Stimulated activated CD8-positive, alpha-beta memory T cell treated with anti-CD3 and anti-CD28 coated beads, Interleukin-4, amount 100 ng/mL, for 48 hours (primary cell): ENCODE measurements around the gene ACSL1.
"Not testable (repeated sequence)": the region's sequence is repeated elsewhere in the genome, so short reads cannot be mapped to it uniquely, and the experiment has no call there.

Experiments
- DNase-seq: peaks from one replicate; pipeline ENCODE4 v3.0.0-alpha.2; 2020

The ACSL1 gene

DNA sequence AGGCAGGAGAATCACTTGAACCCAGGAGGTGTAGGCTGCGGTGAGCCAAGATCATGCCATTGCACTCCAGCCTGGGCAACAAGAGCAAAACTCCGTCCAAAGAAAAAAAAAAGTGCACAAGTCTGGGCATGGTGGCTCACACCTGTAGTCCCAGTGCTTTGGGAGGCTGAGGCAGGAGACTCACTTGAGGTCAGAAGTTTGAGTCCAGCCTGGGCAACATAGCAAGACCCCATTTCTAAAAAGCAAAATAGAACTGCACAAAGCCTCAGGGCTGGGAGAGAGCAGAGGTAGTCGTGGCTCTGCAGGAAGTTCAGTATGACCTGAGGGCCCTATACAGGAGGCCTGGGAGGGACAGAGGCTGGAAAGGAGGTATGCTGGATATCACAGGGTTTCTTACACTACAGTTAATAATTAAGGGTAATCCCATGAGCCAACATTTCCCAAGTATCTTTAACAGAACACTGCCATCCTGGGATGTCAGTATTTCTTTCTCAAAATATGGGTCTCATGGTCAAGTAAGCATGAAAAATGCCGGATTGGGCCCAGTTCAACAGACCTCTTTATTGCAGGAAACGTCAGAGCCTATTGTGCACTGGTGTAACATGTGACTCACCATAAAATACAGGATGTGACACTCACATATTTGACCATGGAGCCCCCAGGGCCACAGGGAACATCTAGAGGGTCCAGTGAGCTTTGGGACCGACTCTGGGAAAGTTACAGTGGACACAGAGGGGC lies 37.8 kb downstream of the ACSL1 start:
- no peak for DNase-seq

DNA sequence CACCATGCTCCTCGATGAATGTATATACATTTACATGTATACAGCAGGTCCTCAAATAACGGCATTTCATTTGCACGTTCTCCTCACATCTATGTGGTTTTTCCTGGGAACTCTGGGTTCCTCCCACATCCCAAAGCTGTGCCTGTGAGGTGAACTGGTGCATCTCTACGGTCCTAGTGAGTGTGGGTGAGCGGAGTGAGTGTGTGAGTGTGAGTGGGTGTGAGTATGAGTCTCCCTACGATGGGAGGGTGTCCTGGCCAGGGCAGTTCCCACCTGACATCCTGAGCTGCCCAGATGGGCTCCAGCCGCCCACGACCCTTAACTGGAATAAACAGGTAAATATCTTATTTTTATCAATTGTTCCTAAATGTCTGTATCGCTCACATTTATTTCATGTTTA lies 40.0 kb downstream of the ACSL1 start:
- no peak for DNase-seq

DNA sequence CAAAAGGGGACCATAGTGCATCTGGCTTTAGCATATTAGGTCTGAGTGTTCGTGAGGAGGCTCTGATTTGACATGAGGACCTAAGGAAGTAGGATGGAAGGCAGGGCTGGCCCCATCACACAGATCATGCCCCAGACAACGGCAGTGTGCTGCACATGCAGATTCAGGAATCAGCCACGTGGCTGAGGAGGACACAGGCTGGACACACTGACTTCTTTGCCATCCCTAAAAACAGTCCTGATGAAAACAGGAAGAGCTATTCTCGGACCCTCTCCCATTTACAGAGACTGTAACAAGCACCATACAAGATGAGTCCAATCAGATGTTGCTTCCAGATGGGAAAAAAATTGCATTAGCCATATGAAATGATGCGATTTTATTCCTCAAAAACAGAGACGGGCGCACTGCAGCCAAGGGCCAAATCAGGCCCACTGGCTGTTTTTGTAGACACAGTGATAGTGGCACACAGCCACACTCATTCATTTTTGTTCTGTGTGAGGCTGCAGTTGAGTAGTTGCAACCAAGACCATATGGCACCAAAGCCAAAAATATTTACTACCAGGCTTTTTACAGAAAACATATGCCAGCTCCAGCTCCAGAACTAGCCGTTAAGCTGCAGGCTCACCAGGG lies 41.0 kb downstream of the ACSL1 start:
- DNase-seq = no peak

DNA sequence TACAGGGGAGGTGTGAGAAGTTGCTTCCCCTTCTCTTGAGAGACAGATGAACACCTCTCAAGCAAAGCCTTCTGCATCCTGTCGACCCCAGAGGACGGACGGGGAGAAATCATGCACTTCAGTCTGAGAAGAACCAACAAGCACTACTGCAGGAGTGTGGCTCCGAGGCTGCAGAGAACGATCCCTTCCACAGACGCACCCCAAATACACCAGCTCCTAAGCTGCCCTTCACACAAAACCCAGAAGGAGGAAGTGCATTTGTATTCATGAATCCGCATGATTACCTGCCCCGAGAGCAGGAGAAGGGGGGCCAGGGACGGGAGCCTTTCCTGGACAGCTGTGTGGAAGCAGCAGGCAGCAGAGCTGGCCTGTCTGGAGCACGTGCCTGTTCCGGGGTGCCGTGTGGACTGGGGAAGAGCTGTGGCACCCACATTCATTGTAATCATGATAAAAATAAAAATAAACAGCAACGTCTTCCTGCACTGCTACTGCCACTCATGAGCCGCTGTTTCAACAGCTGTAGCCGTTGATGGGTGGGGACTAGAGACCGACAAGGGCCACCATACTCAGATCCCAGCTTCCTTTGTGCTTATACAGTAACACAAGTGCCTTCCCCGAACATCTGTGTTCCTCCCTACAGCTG lies 42.9 kb downstream of the ACSL1 start:
- no peak for DNase-seq

DNA sequence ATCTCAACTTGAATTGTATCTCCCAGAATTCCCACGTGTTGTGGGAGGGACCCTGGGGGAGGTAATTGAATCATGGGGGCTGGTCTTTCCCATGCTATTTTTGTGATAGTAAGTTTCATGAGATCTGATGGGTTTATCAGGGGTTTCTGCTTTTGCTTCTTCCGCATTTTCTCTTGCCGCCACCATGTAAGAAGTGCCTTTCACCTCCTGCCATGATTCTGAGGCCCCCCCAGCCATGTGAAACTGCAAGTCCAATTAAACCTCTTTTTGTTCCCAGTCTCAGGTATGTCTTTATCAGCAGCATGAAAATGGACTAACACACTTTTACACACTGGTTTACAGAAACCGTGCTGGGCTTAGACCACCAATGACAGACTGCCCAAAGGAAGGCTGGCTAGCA lies 46.6 kb downstream of the ACSL1 start:
- DNase-seq = not testable (repeated sequence)

DNA sequence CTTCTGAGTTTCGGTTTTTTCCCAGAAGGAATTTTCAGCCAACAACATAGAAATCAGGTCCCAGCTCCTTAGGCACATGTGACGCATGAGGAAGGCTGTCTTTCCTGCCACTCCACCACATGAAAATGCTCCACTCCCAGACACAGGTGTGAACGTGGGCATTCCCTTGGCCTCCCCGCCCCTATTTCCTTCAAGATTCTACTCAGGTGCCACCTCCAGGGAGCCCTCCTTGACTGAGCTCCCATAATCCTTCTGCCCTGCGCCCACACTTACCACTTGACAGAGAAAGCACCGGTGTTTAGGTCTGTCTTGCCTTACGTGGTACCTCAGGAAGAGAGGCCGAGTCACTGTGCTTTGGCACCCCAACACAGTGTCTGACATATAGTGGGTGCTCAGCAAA lies 47.4 kb downstream of the ACSL1 start:
- no peak for DNase-seq

DNA sequence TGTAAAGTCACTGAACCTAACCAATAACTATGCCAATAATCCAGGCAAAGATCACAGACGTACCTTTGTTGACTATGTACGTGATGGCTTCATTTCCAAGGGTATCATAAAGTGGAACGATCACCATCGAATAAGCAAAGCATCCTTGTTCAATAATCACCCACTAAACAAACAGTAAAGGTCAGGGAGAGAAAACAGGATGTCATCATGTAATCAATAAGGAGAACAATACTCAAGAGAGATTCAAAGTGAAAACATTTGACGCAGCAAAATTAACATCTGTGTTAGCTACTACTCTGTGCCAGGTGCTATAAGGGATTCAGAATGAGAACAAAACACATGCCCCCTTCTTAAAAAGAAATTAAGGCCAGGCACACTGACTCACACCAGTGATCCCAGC lies 48.9 kb downstream of the ACSL1 start:
- no peak for DNase-seq

DNA sequence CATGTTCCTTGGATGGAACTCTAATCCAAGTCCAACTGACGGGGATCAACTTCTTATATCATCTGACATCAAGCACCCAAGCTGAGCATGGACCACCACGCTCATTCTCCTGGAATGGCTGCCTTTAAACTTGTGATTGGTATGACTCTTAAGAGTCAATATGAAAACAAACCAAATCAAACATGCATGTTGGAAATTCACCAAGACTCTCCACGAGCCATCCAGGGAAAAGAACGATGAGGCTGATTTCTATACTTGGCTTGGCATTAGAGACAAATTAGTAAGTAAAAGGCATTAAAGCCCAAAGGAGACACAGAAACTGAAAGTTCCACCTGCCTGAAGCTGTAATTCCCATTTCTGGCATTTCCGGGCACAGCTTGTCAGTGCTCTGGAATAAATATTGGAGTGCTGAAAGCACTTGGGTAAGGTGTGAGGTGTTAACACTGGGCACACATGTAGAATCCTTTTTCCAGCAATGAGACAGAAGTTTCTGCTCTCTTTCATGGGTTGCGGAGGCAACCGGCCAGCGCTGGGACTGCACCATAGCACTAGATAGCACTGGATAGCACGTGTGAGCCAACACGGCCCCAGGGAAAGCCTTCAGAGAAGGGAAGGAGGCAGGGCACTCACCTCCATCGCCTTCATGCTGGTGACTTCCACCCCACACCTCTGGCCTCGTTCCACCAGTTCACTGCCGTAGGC lies 49.8 kb downstream of the ACSL1 start:
- no peak for DNase-seq

DNA sequence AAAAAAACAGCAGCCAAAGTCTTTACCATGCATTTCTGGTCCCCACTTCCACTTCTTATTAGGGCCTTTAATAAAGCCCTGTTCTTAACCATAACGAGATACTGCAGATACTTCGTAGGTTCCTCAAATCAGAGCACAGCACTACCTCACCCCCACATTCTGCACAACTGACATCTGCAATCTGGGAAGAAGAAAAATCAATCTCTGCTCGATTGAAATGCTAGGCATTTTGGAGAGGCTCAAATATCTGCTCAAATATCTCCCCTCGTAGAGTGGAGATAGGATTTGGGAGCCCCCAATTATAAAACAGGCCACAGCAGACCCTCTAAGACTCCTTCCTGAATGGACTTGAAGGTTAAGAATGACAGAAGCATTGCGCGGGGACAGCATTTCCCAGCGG lies 51.6 kb downstream of the ACSL1 start:
- no peak for DNase-seq

DNA sequence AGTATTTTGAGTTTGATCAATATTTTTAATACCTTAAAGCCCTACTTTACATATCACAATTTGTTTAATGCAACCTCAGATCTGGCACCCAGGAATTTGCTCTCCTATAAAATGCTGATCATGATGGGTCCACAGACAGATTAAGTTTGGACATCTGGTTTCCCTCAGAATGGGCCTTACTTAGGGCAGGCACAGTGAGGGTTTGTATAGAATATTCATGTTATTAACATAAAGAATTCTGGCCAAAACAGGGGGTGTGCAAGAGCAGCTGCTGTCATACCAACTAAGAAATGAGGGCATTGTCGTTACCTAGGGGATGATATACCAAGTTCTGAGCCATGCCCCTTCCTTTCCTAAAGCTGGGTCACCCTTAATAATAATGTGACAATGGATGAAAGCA lies 54.4 kb downstream of the ACSL1 start:
- no peak for DNase-seq

DNA sequence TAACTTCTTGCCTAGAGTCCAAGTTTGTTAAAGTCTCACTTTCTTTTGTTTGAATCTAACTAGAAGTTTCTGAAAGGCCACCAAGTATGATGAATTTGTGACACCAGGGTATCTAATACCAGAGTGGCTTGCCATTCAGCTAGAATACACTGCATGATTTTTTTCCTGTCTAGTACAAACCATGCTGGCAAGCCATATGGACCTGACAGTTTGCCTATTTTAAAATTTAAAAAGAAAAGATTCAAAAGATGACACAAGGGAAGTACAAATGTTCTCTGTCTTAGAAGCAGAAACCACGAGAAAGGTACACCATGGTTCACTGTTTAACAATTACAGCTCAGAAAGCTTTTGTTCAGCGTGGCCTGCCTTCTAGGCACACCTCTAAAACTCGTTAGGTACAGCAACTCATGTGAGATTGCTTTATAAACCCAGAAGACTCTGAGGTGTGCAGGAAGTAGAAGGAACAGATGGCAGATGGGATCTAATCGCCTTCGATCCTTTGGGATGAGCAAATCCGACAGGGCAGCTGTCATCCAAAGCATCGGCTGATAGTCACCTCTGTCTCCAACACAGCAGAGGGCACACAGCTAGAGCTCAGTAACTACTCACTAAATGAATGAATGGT lies 56.5 kb downstream of the ACSL1 start:
- DNase-seq = no peak

DNA sequence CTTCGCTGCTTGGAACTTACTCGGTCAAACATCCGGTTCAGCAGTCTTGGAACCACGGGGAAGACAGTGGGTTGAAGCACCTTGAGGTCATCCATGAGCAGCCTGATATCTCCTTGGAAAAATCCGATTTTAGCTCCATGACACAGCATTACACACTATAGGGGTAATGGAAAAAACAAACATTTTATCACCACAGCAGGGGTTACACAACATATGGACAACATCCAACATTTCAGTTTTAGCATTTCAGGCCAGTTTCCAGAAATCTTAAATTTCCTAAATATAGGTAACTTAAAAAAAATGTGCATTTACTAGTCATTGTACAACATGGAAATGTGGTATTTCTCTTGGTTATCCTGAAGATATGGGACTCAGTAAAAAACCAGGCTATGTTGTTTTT lies 57.5 kb downstream of the ACSL1 start:
- no peak for DNase-seq

DNA sequence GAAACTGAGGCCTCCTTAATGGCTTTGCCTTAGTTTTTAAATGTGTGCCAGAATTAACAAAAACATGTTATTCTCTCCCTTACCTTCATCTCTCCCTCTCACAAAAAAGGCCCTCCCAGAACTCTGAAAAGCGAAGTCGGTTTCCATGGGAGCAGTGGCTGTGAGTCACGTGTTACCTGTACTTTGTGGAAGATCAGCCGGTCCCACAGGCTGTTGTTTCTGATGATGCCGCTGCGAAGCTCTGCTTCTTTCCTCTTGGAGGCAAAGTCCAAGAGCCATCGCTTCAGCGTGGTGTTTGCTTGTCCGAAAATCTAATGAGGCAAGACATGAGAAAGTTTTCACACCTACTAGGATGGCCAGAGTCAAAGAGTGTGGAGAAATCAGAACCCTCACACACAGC lies 59.3 kb downstream of the ACSL1 start:
- DNase-seq = no peak

DNA sequence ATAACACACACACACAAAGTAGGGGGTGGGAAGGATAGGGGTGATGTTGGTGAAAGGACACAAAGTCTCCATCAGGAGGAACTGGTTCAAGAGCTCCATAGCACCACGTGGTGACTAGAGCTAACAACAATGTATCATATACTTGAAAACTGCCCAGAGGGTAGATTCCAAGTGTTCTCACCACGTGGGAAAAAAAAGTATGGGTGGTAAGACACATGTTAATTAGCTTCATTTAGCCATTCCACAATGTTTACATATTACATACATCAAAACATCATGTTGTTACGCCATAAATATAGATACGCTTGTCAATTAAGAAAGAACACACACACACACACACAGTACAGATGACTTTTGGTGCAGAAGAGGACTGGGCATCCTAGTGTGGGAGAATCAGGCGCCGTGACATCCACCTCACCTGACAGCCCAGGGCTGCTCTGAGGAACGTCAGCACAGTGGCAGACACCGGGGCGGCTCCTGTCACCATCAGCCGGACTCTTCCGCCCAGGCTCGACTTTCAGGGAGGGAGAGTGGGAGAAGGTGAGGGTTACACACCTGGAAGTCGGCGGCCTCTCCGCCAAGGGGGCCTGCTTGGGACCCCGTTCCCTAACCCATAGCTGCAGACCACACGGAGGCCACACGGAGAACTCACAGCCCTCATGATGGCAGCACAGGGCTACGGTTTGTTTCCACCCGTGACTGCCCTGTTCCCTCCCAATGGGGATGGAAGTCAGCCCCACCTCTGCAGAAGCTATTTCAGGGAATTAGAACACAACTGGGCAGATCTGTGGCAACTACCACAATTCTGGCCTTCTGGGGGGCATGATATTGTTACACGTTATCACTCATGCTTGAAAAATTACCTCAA lies 60.1 kb downstream of the ACSL1 start:
- no peak for DNase-seq

DNA sequence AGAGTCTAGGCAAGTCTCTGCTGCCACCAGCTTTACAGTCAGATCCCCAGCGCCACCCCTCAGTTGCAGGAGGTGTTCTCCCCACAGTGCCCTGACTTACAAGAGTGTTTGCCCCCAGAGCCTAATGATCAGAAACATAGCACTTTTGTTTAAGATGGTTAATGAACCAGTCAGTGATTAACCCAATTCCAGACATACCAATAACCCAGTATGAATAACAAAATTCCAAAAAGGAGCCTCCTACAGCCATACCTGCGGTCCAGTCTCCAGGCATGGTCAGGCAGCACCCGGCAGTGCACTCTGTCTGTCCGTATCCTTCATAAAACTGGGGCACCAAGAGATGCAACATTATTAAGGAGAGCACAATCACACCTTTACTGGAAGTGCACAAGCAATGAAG lies 61.2 kb downstream of the ACSL1 start:
- DNase-seq = no peak

DNA sequence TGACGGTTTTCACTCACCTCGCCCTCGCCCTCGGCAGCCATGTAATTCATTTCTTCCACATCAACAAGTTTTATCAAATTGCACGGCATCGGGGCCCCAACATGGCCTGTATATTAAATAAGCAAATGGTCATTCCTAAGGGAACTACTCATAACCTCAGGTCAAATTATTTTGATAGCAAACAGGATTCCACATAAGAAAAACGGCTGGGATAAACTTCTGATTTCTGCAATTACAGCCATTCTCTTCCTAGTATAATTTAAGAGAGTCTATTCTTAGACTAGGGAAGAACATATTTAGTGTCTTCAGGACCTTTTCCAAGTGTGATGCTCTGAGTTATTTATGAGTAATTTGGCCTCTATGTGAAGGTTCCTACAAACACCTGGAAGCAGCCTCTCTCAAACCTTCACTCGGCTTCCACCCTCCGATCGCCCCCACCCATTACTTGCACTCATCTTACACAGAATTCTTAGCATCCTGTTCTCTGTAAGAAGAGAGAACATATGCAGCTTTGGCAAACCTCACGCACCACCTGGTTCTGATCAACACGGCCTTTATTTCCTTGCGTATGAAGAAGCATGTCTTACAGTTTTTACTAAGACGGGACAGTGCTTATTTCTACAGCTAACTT lies 62.5 kb downstream of the ACSL1 start:
- no peak for DNase-seq

DNA sequence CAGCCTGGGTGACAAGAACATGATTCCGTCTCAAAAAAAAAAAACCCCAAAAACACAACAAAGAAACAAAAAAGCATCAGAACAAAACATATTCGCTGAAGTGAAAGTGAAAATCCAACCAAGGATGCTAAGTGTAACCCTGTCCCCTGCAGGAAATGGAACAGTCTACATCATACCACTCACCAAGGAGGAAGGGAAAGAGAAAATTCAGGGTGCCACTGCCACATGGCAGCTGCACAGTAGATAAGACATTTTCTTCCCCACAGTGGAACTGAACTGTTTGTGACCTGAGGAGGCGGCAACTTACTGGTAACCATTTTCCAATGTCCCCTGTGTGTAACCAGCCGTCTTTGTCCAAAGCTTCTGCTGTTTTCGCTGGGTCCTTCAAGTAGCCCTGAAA lies 63.7 kb downstream of the ACSL1 start:
- peak; percentile 31 for DNase-seq

DNA sequence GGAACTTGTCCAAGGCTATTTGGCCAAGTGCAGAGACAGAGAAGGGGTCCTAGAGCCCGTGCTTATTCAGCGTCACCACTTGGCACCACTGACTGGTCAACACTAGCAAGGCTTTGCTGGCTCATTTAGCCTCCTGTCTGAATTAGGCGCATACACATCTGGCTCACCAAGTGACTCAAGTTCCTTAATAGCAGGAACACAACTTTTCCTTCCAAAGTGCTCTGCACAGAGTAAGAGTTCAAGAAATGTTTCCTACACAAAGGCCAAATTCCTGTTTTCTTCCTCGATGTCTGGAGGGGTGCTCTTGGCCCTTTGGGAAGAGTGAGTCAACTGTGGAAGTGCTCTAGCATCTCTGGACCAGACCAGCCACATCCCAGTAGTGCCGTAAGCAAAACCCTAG lies 65.1 kb downstream of the ACSL1 start:
- no peak for DNase-seq

DNA sequence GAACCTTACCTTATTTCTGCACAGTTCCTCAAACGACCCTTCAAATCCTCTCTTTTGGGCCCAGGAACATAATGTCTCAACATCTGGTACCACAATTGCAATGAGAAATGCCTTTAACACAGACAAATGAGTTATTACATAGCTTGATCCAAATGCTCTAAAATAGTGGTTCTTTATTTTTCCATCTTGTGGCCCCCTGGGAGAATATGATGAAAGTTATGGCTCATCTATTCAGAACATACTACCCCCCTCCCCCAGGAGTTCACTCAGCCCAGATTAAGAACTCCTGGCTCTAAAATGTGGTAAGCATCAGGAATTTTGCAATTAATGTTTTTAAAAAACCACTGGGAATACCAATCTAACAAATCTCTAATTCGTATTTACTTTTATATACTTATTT lies 68.0 kb downstream of the ACSL1 start:
- no peak for DNase-seq

DNA sequence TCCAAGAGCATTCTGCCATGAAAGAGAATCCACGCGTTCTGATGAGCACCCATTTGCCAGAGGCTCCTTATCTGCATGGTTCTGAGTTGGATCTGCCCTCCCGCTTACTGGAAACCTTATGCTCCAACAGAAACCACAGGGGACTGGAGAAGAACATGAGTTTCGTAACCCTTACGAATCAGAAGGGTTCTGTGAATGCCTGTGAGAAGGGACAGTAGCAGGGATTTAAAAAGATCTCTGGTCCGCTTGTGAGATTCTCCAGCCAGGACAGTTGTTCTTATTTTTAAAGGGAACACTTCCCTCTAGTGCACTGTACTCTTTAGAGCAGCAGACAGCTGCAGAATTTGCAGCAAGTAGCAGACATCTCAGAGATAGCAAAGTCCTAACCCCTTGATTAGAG lies 69.4 kb downstream of the ACSL1 start:
- no peak for DNase-seq

DNA sequence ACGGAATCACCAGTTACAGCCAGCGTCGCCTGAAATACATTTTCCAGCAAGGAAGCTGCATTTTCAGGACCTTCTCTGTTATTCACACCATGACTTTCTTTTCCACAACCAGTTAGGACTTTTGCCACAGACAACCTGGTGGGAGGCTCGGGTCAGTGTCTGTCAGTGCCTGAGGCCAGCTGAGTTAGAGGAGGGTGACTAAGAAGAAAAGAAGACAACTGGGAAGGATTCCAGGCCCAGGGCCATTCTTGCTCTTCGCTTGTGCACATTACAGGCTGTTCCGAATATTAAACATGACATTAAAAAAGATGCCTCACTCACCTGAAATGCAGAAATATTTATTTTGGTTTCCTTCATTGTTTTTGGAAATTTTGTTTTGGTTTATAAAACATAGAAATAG lies 70.5 kb downstream of the ACSL1 start:
- DNase-seq = no peak
